DOHH2 (cell line): Measurements from ENCODE around the gene CACNA1A.

Source experiments
- CTCF ChIP-seq: fragments of 200-600 bp; sonication (generic); IDR thresholded peaks from one replicate; pipeline ENCODE4 v1.5.1; 2014; ENCODE audit warnings: antibody characterized with exemption, mild to moderate bottlenecking, low read depth, low read length; ENCODE audit not compliant: poor library complexity, severe bottlenecking
- EZH2phosphoT487 ChIP-seq: fragments of 200-600 bp; sonication (generic); IDR thresholded peaks from 2 replicates; pipeline ENCODE4 v1.6.1; 2017; ENCODE audit warnings: borderline replicate concordance, mild to moderate bottlenecking, antibody characterized with exemption, low read length, moderate library complexity, mixed read lengths

GRCh38 chr19:13176345-13176744 is 329.9 kb downstream of the CACNA1A start:
- TF ChIP-seq EZH2phosphoT487 (no peak), CTCF (no peak)
